Panc1 (cell line): ENCODE results near the gene OR56A5. TPM values are rescaled to one million over a fixed set of nuclear protein-coding genes. Genes with fewer than 3 reads are reported as not detected.

ENCODE experiments used
- ATAC-seq: fragments of 200-7000 bp; cut with Tn5 transposase; 2 replicates; pipeline ENCODE4 v1.9.1; 2020; ENCODE audit warnings: mild to moderate bottlenecking, moderate library complexity
- BruUV-seq: library from RNA; stranded (reverse); fragments of 400-500 nt; replicated peaks from 2 replicates; lab custom pipeline; 2021; lab: Mats Ljungman, UMichigan
- CTCF ChIA-PET: fragments of 300-600 bp; sonication (Branson Sonifier 250); formaldehyde crosslinking; loops from one replicate; lab custom pipeline; 2022; ENCODE audit warnings: antibody characterized with exemption; lab: Charles Lee
- POLR2A ChIA-PET: fragments of 300-600 bp; sonication (Branson Sonifier 250); formaldehyde crosslinking; loops from one replicate; lab custom pipeline; 2022; ENCODE audit warnings: antibody characterized with exemption; lab: Charles Lee
- DNase-seq: peaks from one replicate; pipeline ENCODE4 v3.0.0-alpha.2; 2010; ENCODE audit warnings: low read depth, low spot score
- H3K27ac ChIP-seq: 2 replicates; pipeline ENCODE4 v1.5.1; 2011; ENCODE audit warnings: mild to moderate bottlenecking, low read length, inconsistent platforms
- H3K27me3 ChIP-seq: fragments of 200-500 bp; sonication (Bioruptor generic); 2 replicates; pipeline ENCODE4 v1.6.0; 2014; ENCODE audit warnings: low read length, inconsistent platforms; ENCODE audit not compliant: control insufficient read depth, insufficient read depth
- H3K36me3 ChIP-seq: fragments of 200-500 bp; sonication (Bioruptor generic); 2 replicates; pipeline ENCODE4 v1.5.1; 2014; ENCODE audit warnings: inconsistent platforms, mild to moderate bottlenecking, low read length, moderate library complexity; ENCODE audit not compliant: control insufficient read depth, insufficient read depth
- H3K4me1 ChIP-seq: 2 replicates; pipeline ENCODE4 v1.5.1; 2011; ENCODE audit warnings: inconsistent platforms, mild to moderate bottlenecking, low read length, moderate library complexity; ENCODE audit not compliant: control insufficient read depth, insufficient read depth
- H3K4me3 ChIP-seq, 2 experiments: 2 replicates each; pipeline ENCODE4 v1.5.1; 2011 to 2012; ENCODE audit warnings: low read depth in 2 of 2, low read length in 2 of 2, mild to moderate bottlenecking in 2 of 2, inconsistent platforms in 1 of 2, moderate library complexity in 1 of 2
- H3K9me3 ChIP-seq: fragments of 200-500 bp; sonication (Bioruptor generic); 2 replicates; pipeline ENCODE4 v1.5.1; 2014; ENCODE audit warnings: low read depth, mild to moderate bottlenecking, inconsistent platforms, low read length, moderate library complexity; ENCODE audit not compliant: control insufficient read depth, insufficient read depth
- CTCF ChIP-seq: fragments of 450-650 bp; IDR thresholded peaks from 2 replicates; pipeline ENCODE4 v1.5.1; 2017; ENCODE audit warnings: mild to moderate bottlenecking
- POLR2AphosphoS5 ChIP-seq: IDR thresholded peaks from 2 replicates; pipeline ENCODE4 v1.6.1; 2012; ENCODE audit warnings: mild to moderate bottlenecking, low read depth, low read length, moderate library complexity
- REST ChIP-seq, 2 experiments: IDR thresholded peaks; 2 replicates each; pipeline ENCODE4 v1.6.1; 2011 to 2012; ENCODE audit warnings: low read depth in 2 of 2, control low read depth in 1 of 2, low read length in 1 of 2, mild to moderate bottlenecking in 1 of 2, moderate library complexity in 1 of 2; ENCODE audit not compliant: insufficient read depth in 1 of 2
- SIN3A ChIP-seq: IDR thresholded peaks from 2 replicates; pipeline ENCODE4 v1.6.1; 2012; ENCODE audit warnings: low read depth, mild to moderate bottlenecking, low read length, moderate library complexity, borderline replicate concordance; ENCODE audit not compliant: insufficient read depth
- TCF7L2 ChIP-seq: IDR thresholded peaks from 2 replicates; pipeline ENCODE4 v1.6.1; 2011; ENCODE audit warnings: mild to moderate bottlenecking, low read depth, low read length, inconsistent platforms
- in situ Hi-C: cut with HindIII; loops from 2 replicates; pipeline ENCODE4 v1.10.0; 2016; ENCODE audit warnings: low sequenced_read_pairs, low pct_unique_long_range_greater_than_20kb
- intact Hi-C: fragments of 100-400 bp; cut with micrococcal nuclease; formaldehyde crosslinking; loops from one replicate; pipeline ENCODE4 v1.10.0; 2022; ENCODE audit not compliant: unreplicated experiment
- total RNA-seq: library from RNA; stranded (reverse); gene quantifications from one replicate; pipeline ENCODE4 v1.2.1, GENCODE V29; 2021; ENCODE audit not compliant: unreplicated experiment

OR56A5 gene
- total RNA-seq, 1 experiment from 2014 or later, result not detected

GRCh38 chr11:5922749-5923426 lies 45.4 kb downstream of the OR56A5 start:
- H3K27ac ChIP-seq, result no peak overlapping the region
- H3K27me3 ChIP-seq, result no peaks in the 10 kb centered on the region
- DNase-seq (no peak), ATAC-seq (peak; percentile 58)
- ChIA-PET CTCF (no interaction called here), POLR2A (no interaction called here)
- BruUV-seq, result no TSS peak
- no peaks in the 10 kb centered on the region for H3K36me3 ChIP-seq
- H3K4me1 ChIP-seq, result no peaks in the 10 kb centered on the region
- intact Hi-C loops, result no loop called here
- H3K4me3 ChIP-seq, result no peak overlapping the region
- in situ Hi-C loops, result no loop called here
- TF ChIP-seq TCF7L2, result no peak
- TF ChIP-seq SIN3A, result no peak
- no peak for TF ChIP-seq REST (IDR thresholded peaks at IDR 0.05; ENCODE audit: insufficient read depth in 1 of 2, low read depth in 2 of 2, low read length in 1 of 2)
- no peak for TF ChIP-seq POLR2AphosphoS5
- TF ChIP-seq CTCF, result no peak
- no peaks in the 10 kb centered on the region for H3K9me3 ChIP-seq

Other genes with a start within 250 kb of the OR56A5 start
- not detected for gene OR56B1, start 232.0 kb downstream of the OR56A5 start, total RNA-seq
- not detected for gene OR52N4, start 214.3 kb downstream of the OR56A5 start, total RNA-seq
- not detected for gene OR52N5, start 185.1 kb downstream of the OR56A5 start, total RNA-seq
- gene OR52N1, start 177.2 kb downstream of the OR56A5 start, total RNA-seq, result not detected
- gene OR52N2, start 159.6 kb downstream of the OR56A5 start, total RNA-seq, result not detected
- not detected for gene OR52E6, start 126.6 kb downstream of the OR56A5 start, total RNA-seq
- not detected for gene OR52E8, start 110.8 kb downstream of the OR56A5 start, total RNA-seq
- gene OR52E4, start 87.9 kb downstream of the OR56A5 start, total RNA-seq, result not detected
- not detected for gene OR52E5, start 75.3 kb downstream of the OR56A5 start, total RNA-seq
- gene OR56A3, start 26.2 kb downstream of the OR56A5 start, total RNA-seq, result not detected
- not detected for gene OR52L1, start 18.5 kb upstream of the OR56A5 start, total RNA-seq
- not detected for gene OR56A4, start 38.5 kb upstream of the OR56A5 start, total RNA-seq
- gene OR56A1, start 62.3 kb upstream of the OR56A5 start, total RNA-seq, result not detected
- not detected for gene OR56B4, start 139.2 kb upstream of the OR56A5 start, total RNA-seq
- gene OR52B2, start 201.8 kb upstream of the OR56A5 start, total RNA-seq, result not detected
- gene OR52W1, start 230.7 kb upstream of the OR56A5 start, total RNA-seq, result not detected
- gene C11orf42, start 237.1 kb upstream of the OR56A5 start, total RNA-seq, result not detected